ENCODE data around the gene CFL2.
A peak's percentile ranks its signal among the peaks of the same experiment; 100 is the strongest.

Gene CFL2

GRCh38 chr14:34711796-34712712 is 2.3 kb downstream of the CFL2 start:
- POLR2A ChIA-PET (ENCODE audit: low non-redundant PET), result no interaction called here
- DNase-seq (ENCODE audit: low spot score), result no peak
- no peak for TF ChIP-seq CTCF (conservative IDR thresholded peaks at IDR 0.05; ENCODE audit: low read depth)
- no peak overlapping the region for H3K27ac ChIP-seq
- CTCF ChIA-PET, result interaction anchor here (0.6 to 1.1 kb wide), 2 partner anchors 11 to 38 kb away, joined by 3 to 4 read pairs; no protein-coding TSS in a partner anchor

DNA sequence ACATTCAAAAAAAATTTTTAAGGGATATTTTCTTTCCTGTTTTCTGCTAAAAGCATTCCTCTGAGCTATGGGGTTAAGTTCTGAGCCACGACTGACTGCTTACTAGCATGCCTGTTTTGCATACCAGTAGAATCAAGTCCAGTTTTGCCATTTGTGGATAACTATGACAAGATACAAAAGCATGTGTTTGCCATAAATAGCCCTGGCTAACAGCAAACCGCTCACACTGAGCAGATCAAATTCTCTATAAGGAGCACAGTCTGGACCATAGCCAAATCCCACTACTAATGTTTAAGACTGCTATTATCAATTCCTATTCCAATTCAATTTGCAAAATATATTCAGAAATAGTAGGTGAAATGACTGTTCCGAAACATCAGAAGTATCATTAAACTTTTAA is 3.2 kb downstream of the CFL2 start:
- no peak overlapping the region for H3K27ac ChIP-seq
- POLR2A ChIA-PET (ENCODE audit: low non-redundant PET), result no interaction called here
- CTCF ChIA-PET, result interaction anchor here (1.1 kb wide), 1 partner anchor 39 kb away, joined by 4 read pairs; no protein-coding TSS in a partner anchor
- no peak for TF ChIP-seq CTCF (conservative IDR thresholded peaks at IDR 0.05; ENCODE audit: low read depth)
- DNase-seq (ENCODE audit: low spot score), result peak; percentile 34

DNA sequence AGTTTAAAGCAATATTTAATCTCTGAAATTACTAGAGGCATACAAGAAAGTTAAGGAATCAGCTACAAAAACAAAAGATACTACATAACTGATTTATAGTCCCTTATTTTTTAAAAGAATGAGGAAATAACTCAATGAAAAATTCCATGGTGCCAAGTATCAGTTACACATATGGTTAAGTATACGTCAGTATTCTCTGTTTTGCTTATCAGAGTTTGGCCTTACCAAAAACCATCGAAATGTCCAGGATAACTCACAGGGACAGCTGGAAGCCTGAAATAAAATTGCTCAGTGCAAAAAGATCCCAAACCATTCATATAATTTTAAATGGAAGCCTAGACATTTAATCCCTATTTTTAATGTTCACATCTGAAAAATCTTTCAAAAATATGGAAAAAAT is 3.6 kb downstream of the CFL2 start:
- TF ChIP-seq CTCF (conservative IDR thresholded peaks at IDR 0.05; ENCODE audit: low read depth), result no peak
- ChIA-PET CTCF (no interaction called here), POLR2A (ENCODE audit: low non-redundant PET) (no interaction called here)
- DNase-seq (ENCODE audit: low spot score), result no peak
- H3K27ac ChIP-seq, result no peak overlapping the region

GRCh38 chr14:34710006-34710405 is 4.4 kb downstream of the CFL2 start:
- DNase-seq (ENCODE audit: low spot score), result no peak

DNA sequence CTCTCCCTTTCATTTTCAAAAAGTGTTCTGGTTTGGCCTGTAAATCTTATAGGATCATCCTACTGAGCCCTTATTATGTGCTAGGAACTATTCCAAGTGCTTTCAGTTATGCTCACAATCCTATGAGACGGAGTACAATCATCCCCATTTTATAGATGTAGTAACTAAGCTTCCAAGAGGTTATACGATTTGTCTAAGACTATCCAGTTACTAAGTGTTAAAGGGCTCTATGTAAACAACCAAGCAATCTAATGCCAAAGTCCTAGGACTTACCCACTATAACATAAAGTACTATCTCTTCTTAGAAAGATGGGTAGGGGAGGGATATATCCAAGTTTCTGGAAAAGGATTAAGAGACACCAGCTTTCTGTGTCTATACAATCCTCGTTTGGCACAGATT is 6.7 kb downstream of the CFL2 start:
- CTCF ChIA-PET, result no interaction called here
- no peak for TF ChIP-seq CTCF (conservative IDR thresholded peaks at IDR 0.05; ENCODE audit: low read depth)
- POLR2A ChIA-PET (ENCODE audit: low non-redundant PET), result no interaction called here
- no peak overlapping the region for H3K27ac ChIP-seq
- DNase-seq (ENCODE audit: low spot score), result no peak

More at GRCh38 chr14:34710006-34710405, 4.4 kb downstream of the CFL2 start:
- ChIA-PET CTCF (interaction anchor here (0.6 to 0.7 kb wide), 2 partner anchors 119 to 519 kb away, joined by 3 read pairs; no protein-coding TSS in a partner anchor), POLR2A (ENCODE audit: low non-redundant PET) (no interaction called here)
- no peak overlapping the region for H3K27ac ChIP-seq
- TF ChIP-seq CTCF (conservative IDR thresholded peaks at IDR 0.05; ENCODE audit: low read depth), result no peak

- no peak for DNase-seq (ENCODE audit: low spot score)
- peak overlapping the region; percentile 64 for H3K27ac ChIP-seq
- ChIA-PET CTCF (no interaction called here), POLR2A (ENCODE audit: low non-redundant PET) (no interaction called here)
- TF ChIP-seq CTCF (conservative IDR thresholded peaks at IDR 0.05; ENCODE audit: low read depth), result no peak
These were observed 12.6 kb downstream of the CFL2 start for GRCh38 chr14:34701808-34702207.

All from RWPE1 (cell line).